ENCODE data around the gene TRIM51. TPM values are rescaled to one million over a fixed set of nuclear protein-coding genes. Genes with fewer than 3 reads are reported as not detected.
"Not testable (repeated sequence)": the region's sequence is repeated elsewhere in the genome, so short reads cannot be mapped to it uniquely, and the experiment has no call there.

The TRIM51 gene, protein sequence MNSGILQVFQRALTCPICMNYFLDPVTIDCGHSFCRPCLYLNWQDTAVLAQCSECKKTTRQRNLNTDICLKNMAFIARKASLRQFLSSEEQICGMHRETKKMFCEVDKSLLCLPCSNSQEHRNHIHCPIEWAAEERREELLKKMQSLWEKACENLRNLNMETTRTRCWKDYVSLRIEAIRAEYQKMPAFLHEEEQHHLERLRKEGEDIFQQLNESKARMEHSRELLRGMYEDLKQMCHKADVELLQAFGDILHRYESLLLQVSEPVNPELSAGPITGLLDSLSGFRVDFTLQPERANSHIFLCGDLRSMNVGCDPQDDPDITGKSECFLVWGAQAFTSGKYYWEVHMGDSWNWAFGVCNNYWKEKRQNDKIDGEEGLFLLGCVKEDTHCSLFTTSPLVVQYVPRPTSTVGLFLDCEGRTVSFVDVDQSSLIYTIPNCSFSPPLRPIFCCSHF
- total RNA-seq: not detected

DNA sequence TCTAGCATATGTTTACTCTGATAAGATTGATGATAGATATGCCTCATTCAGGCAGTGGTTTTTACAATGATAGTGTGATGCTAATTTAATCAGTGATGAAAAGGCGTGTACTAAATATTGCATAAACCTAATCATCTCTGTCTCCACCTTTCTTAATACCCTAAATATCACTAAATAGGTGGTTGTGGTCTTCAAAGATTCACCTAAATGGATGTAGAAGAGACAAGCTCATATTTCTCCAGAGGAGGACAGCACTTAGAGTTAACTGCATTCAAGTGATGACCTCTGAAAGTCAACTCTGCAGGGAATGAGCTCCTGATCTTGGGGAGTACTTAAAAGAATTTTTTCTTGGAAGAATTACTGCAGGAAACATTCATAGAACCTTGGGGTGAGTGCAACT lies at the start of gene TRIM51:
TRIM51 (plus strand) TSS at position 301 of the 400 bp plus-strand sequence. CDS start 2,132 bp downstream, outside the sequence.
- H3K27ac ChIP-seq; H3K27me3 ChIP-seq; H3K9me3 ChIP-seq; H3K4me1 ChIP-seq; DNase-seq (ENCODE audit: low spot score in 2 of 2); H3K4me3 ChIP-seq; H3K36me3 ChIP-seq: not testable (repeated sequence)
- 75 to 82% methylated on average over 1 of the region's 1 CpG for WGBS, 2 donors

DNA sequence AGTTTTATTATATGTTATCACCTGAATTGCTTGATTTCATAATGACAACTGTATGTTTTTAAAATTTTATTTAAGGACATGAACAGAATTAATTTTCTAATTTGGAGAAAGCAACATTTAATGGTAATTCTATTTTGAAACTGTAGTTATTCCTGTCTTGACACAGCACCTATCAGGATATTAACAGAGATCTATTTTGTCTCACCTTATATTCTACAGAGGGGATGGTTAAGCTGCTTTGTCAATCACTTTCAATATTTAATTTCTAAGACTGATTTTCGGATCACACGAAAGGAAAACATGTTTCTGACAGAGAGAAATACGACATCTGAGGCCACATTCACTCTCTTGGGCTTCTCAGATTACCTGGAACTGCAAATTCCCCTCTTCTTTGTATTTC lies 44.6 kb upstream of the TRIM51 start, which contains the start of gene OR5D16:
OR5D16 (plus strand) TSS at position 301 of the 400 bp plus-strand sequence; CDS start at position 301, 0 bp downstream.
- TF ChIP-seq EP300 (IDR thresholded peaks at IDR 0.05) (no peak), POLR2A (IDR thresholded peaks at IDR 0.05) (no peak)
- TF ChIP-seq, protein P1, sequence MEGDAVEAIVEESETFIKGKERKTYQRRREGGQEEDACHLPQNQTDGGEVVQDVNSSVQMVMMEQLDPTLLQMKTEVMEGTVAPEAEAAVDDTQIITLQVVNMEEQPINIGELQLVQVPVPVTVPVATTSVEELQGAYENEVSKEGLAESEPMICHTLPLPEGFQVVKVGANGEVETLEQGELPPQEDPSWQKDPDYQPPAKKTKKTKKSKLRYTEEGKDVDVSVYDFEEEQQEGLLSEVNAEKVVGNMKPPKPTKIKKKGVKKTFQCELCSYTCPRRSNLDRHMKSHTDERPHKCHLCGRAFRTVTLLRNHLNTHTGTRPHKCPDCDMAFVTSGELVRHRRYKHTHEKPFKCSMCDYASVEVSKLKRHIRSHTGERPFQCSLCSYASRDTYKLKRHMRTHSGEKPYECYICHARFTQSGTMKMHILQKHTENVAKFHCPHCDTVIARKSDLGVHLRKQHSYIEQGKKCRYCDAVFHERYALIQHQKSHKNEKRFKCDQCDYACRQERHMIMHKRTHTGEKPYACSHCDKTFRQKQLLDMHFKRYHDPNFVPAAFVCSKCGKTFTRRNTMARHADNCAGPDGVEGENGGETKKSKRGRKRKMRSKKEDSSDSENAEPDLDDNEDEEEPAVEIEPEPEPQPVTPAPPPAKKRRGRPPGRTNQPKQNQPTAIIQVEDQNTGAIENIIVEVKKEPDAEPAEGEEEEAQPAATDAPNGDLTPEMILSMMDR (IDR thresholded peaks at IDR 0.05): no peak
- no peak within 1 kb of the TSS for H3K27ac ChIP-seq
- DNase-seq (ENCODE audit: low spot score in 2 of 2): no peak
- H3K4me1 ChIP-seq: no peaks in the 10 kb centered on the region
- H3K27me3 ChIP-seq: no peaks in the 10 kb centered on the region
- H3K4me3 ChIP-seq: no peak within 1 kb of the TSS
- no peaks in the 10 kb centered on the region for H3K36me3 ChIP-seq
- H3K9me3 ChIP-seq: peaks cover 0 to 17% (median 0%) of the 10 kb centered on the region in 4 donors
- 30 to 55% methylated on average over 3 of the region's 3 CpGs for WGBS, 2 donors

DNA sequence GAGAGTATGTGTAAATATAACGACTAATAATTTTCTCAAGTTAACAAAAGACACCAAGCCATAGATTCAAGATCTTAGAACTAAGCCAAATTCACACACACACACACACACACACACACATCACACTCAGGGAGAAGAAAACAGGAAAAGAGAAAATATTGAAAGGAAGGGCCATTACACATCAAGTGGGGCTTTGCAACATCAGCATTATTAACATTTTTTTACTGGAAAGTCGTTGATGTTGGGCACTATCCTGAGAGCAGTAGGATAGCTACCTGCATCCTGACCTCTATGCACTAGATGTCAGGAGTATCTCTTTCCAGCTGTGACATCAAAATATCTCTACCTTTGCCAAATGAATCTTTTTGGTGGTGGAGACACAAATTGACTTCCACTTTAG lies 35.6 kb upstream of the TRIM51 start:
- no peaks in the 10 kb centered on the region for H3K27me3 ChIP-seq
- 47 to 50% methylated on average over 2 of the region's 2 CpGs for WGBS, 2 donors
- no peak for TF ChIP-seq POLR2A (IDR thresholded peaks at IDR 0.05)
- TF ChIP-seq EP300 (IDR thresholded peaks at IDR 0.05): no peak
- TF ChIP-seq, protein P1 (IDR thresholded peaks at IDR 0.05): no peak
- no peak for DNase-seq (ENCODE audit: low spot score in 2 of 2)
- H3K4me3 ChIP-seq: no peak overlapping the region
- H3K4me1 ChIP-seq: no peaks in the 10 kb centered on the region
- peaks cover 0 to 5% (median 0%) of the 10 kb centered on the region in 4 donors for H3K9me3 ChIP-seq
- no peaks in the 10 kb centered on the region for H3K36me3 ChIP-seq
- H3K27ac ChIP-seq: no peak overlapping the region

DNA sequence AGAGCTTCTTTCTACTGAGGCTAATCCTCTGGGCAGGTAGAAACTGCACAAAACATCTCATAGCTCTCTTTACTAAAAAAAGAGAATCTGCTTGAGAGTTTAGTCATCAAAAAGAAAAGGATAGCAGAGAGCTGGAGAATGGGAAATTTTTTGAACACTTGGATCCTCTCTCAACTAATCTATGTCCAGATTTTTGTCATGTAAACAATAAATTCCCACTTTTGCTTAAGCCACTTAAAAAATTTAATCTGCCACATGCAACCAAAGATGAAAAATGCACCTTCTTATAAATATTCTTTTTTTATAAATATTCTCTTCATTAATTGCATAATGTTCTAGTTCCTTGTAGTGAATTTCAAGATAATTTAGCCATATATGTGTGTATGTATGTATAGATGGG lies 34.1 kb upstream of the TRIM51 start:
- Histone ChIP-seq H3K4me1 (no peaks in the 10 kb centered on the region), H3K27ac (no peak overlapping the region), H3K36me3 (no peaks in the 10 kb centered on the region), H3K4me3 (no peak overlapping the region), H3K27me3 (no peaks in the 10 kb centered on the region), H3K9me3 (no peaks in the 10 kb centered on the region)
- TF ChIP-seq, protein P1 (IDR thresholded peaks at IDR 0.05): no peak
- no peak for TF ChIP-seq EP300 (IDR thresholded peaks at IDR 0.05)
- no peak for TF ChIP-seq POLR2A (IDR thresholded peaks at IDR 0.05)
- no peak for DNase-seq (ENCODE audit: low spot score in 2 of 2)

DNA sequence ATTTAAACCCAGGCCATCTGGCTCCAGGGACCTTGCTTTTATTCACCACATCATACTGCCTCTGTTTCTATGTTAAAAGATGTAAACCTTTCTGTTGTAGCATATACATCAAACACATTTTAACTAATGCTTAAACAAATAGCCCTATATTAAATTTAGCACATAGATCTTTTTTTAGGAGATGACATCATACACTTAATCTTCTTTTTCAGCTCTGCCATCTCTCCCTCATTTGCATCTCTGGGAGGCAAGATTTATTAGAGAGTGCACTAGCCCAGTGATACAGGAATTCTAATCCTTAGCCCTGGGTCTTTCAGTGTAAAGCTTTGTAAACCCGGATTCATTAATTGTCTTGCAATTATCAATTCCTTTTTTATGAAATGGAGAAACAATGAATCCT lies 31.0 kb upstream of the TRIM51 start:
- 87 to 92% methylated on average over 1 of the region's 1 CpG for WGBS, 2 donors
- Histone ChIP-seq H3K36me3 (no peaks in the 10 kb centered on the region), H3K27me3 (no peaks in the 10 kb centered on the region), H3K4me1 (no peaks in the 10 kb centered on the region), H3K4me3 (no peak overlapping the region), H3K9me3 (no peaks in the 10 kb centered on the region), H3K27ac (no peak overlapping the region)
- no peak for DNase-seq (ENCODE audit: low spot score in 2 of 2)
- TF ChIP-seq, protein P1 (IDR thresholded peaks at IDR 0.05): no peak
- TF ChIP-seq POLR2A (IDR thresholded peaks at IDR 0.05) (no peak), EP300 (IDR thresholded peaks at IDR 0.05) (no peak)

Measured in tibial nerve (tissue), 4 donors.